Adipocyte (in vitro differentiated cells): ENCODE data around the gene TNS1.

Experiments used
- DNase-seq: peaks from one replicate; pipeline ENCODE4 v3.0.0-alpha.2; 2015; ENCODE audit warnings: low read depth
- H3K27me3 ChIP-seq: replicated peaks from 2 replicates; pipeline ENCODE4 v1.7.0; 2013; ENCODE audit warnings: mild to moderate bottlenecking, low read length, moderate library complexity; ENCODE audit not compliant: control insufficient read depth, insufficient read depth
- H3K36me3 ChIP-seq: 2 replicates; pipeline ENCODE4 v1.7.0; 2013; ENCODE audit warnings: low read length, mild to moderate bottlenecking, moderate library complexity; ENCODE audit not compliant: control insufficient read depth, insufficient read depth, severe bottlenecking
- H3K4me1 ChIP-seq: 2 replicates; pipeline ENCODE4 v1.7.0; 2013; ENCODE audit warnings: mild to moderate bottlenecking, low read length, moderate library complexity; ENCODE audit not compliant: control insufficient read depth, insufficient read depth
- H3K4me3 ChIP-seq: 2 replicates; pipeline ENCODE4 v1.7.0; 2013; ENCODE audit warnings: mild to moderate bottlenecking, low read length, moderate library complexity
- H3K9ac ChIP-seq: 2 replicates; pipeline ENCODE4 v1.7.0; 2013; ENCODE audit warnings: mild to moderate bottlenecking, low read length, moderate library complexity
- H3K9me3 ChIP-seq: 2 replicates; pipeline ENCODE4 v1.7.0; 2013; ENCODE audit warnings: mild to moderate bottlenecking, low read length, moderate library complexity; ENCODE audit not compliant: control insufficient read depth

The TNS1 gene

GRCh38 chr2:217900780-217901360 is 101.9 kb downstream of the TNS1 start:
- Histone ChIP-seq H3K27me3 (no peaks in the 10 kb centered on the region), H3K9me3 (no peaks in the 10 kb centered on the region), H3K36me3 (peaks cover 80% of the 10 kb centered on the region), H3K4me1 (peaks cover 74% of the 10 kb centered on the region), H3K9ac (peak overlapping the region; percentile 76), H3K4me3 (peak overlapping the region; percentile 57)
- no peak for DNase-seq

DNA sequence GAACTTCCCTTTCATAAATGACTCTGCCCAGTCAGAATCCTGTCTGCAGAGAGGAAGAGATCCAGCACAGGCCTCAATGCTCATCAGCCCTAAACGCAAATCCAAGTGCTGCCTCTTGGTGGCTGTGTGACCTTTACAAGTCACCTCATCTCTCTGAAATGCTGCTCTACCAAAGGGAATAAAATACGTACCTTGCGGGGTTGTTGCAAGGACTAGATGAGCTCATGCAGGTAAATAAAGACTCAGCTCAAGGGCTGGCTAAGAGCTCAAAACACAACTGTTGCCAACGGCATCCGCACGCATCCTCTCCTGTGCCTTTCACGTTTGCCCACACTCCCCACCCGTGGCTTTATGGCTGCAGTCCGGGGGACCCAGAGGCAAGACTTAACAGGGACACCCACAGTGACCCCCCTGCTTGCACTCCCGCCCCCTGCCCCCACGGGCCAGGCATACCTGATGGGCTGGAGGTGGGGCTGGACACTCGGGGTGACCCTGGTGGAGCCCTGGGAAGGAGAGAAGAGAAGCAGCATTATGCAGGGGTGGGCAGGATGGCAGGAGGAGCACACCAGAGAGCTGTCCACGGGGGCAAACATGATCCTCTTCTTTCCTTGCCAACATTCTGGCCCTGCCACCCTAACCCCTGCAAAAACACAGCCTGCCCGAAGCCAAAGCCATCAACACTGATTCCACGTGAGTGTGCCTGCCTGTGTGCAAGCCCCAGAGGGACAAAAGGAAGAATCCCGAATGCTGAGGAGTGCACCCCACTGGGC is 102.6 kb downstream of the TNS1 start:
- Histone ChIP-seq H3K4me1 (peaks cover 72% of the 10 kb centered on the region), H3K27me3 (no peaks in the 10 kb centered on the region), H3K9me3 (no peaks in the 10 kb centered on the region), H3K9ac (peak overlapping the region; percentile 76), H3K4me3 (no peak overlapping the region), H3K36me3 (peaks cover 80% of the 10 kb centered on the region)
- DNase-seq, result no peak

GRCh38 chr2:217899231-217900009 is 103.4 kb downstream of the TNS1 start:
- DNase-seq, result peak; percentile 87
- Histone ChIP-seq H3K9ac (peak overlapping the region; percentile 63), H3K4me3 (no peak overlapping the region), H3K36me3 (peaks cover 80% of the 10 kb centered on the region), H3K9me3 (no peaks in the 10 kb centered on the region), H3K27me3 (no peaks in the 10 kb centered on the region), H3K4me1 (peaks cover 64% of the 10 kb centered on the region)

- DNase-seq, result no peak
- peaks cover 83% of the 10 kb centered on the region for H3K36me3 ChIP-seq
- peaks cover 51% of the 10 kb centered on the region for H3K4me1 ChIP-seq
- H3K9ac ChIP-seq, result peak overlapping the region; percentile 63
- no peaks in the 10 kb centered on the region for H3K27me3 ChIP-seq
- no peaks in the 10 kb centered on the region for H3K9me3 ChIP-seq
- no peak overlapping the region for H3K4me3 ChIP-seq
Measured at GRCh38 chr2:217897816-217898806, 104.7 kb downstream of the TNS1 start.

DNA sequence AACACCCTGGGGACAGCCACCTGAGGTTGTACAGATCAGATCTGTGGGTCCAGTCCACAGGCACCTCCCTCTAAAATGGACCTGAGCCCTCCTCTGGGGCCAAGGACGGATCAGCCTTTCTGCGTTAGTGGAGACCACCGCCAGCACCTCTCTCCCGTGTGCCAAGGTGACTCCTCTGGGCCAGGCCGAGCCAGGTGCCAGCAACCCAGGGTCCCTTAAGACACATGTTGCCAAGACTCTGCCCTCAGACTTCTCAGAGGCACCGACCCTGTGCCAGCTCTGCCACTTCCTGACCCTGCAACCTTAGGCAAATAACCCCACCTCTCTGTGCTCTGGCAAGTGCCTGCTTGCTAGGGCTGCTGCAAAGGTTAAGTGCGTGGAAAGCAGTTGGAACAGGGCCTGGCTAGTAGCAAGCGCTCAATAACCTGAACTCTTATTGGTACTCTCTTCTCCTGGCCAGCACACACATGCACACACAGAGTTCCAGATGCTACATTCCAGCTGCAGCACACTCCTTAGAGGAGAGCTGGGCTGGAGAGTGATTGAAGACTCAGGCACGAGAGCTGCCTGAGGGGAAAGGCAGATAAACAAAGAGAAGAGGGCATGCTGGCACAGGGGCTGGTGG is 105.6 kb downstream of the TNS1 start:
- DNase-seq, result no peak

GRCh38 chr2:217895070-217895635 is 107.6 kb downstream of the TNS1 start:
- Histone ChIP-seq H3K9ac (no peak overlapping the region), H3K4me3 (no peak overlapping the region), H3K36me3 (peaks cover 93% of the 10 kb centered on the region), H3K9me3 (no peaks in the 10 kb centered on the region), H3K27me3 (no peaks in the 10 kb centered on the region), H3K4me1 (peaks cover 34% of the 10 kb centered on the region)
- no peak for DNase-seq

More for the DNA sequence above, 105.6 kb downstream of the TNS1 start:
- peaks cover 42% of the 10 kb centered on the region for H3K4me1 ChIP-seq
- peaks cover 89% of the 10 kb centered on the region for H3K36me3 ChIP-seq
- H3K9me3 ChIP-seq, result no peaks in the 10 kb centered on the region
- peak overlapping the region; percentile 0 for H3K9ac ChIP-seq
- H3K4me3 ChIP-seq, result no peak overlapping the region
- no peaks in the 10 kb centered on the region for H3K27me3 ChIP-seq

DNA sequence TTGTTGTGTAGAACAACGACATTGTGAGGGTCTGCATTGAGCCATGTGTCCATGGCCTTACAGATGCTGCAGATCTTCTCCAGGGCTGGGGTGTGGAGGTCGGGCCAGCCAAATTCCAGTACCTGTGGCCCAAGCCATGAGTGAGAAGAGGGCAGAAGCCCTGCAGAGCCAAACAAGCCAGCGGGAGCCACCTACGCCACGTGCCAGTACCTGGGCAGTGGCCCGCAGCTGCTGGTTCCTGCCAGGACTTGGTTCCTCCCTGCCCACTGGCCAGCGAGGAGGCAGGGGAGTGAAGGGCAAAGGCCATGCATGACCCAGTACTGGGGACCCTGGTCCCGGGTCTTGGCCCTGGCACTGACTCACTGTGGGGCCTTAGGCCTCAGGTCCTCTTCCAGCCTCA is 109.4 kb downstream of the TNS1 start:
- Histone ChIP-seq H3K4me1 (peaks cover 34% of the 10 kb centered on the region), H3K36me3 (peaks cover 99% of the 10 kb centered on the region), H3K9ac (no peak overlapping the region), H3K27me3 (no peaks in the 10 kb centered on the region), H3K4me3 (no peak overlapping the region), H3K9me3 (no peaks in the 10 kb centered on the region)
- DNase-seq, result no peak

DNA sequence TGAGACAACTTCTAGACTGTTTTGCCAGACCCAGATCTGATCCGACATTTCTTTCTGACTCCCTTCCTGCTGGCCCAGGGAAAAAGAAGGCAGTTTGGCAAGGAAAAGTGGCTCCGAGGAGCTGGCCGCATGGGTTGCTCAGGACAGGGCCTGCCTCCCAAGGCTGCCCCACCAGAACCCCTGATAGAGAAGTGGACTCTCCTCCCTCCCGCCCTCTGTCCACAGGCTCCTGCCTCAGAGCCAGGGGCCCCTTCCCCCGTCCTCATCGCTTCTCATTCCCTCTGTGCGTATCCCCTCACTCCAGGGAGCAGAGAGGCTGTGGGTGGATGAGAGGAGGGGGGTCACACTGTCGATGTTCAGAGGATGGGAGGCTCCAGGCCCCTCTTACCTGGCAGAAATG is 110.2 kb downstream of the TNS1 start:
- Histone ChIP-seq H3K4me3 (no peak overlapping the region), H3K27me3 (no peaks in the 10 kb centered on the region), H3K9ac (peak overlapping the region; percentile 31), H3K36me3 (peaks cover 100% of the 10 kb centered on the region), H3K4me1 (peaks cover 33% of the 10 kb centered on the region), H3K9me3 (no peaks in the 10 kb centered on the region)
- no peak for DNase-seq

DNA sequence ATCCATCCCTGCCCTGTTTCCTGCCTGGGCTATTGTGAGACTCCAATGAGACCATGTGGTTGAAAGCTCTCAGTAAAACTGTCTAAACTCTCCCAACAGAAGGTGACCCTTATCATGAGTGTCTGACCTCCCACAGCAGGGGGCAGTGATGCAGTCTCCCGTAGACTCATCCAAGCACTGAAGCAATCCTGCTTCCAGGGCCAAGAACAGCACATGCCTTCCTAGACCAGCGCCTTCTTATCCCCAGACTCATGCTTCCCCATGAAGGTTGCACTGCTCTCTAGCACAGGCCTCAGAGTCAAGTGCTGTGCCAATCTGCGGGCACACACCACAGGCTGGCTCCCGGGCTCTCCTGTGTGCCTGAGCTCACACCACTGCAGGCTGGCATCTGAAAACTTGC is 112.3 kb downstream of the TNS1 start:
- DNase-seq, result peak; percentile 50
- Histone ChIP-seq H3K27me3 (no peaks in the 10 kb centered on the region), H3K4me3 (no peak overlapping the region), H3K9me3 (no peaks in the 10 kb centered on the region), H3K9ac (peak overlapping the region; percentile 62), H3K36me3 (peaks cover 97% of the 10 kb centered on the region), H3K4me1 (peaks cover 38% of the 10 kb centered on the region)

- Histone ChIP-seq H3K27me3 (no peaks in the 10 kb centered on the region), H3K4me1 (peaks cover 40% of the 10 kb centered on the region), H3K4me3 (no peak overlapping the region), H3K9ac (peak overlapping the region; percentile 62), H3K36me3 (peaks cover 97% of the 10 kb centered on the region), H3K9me3 (no peaks in the 10 kb centered on the region)
- DNase-seq, result no peak
Measured at GRCh38 chr2:217889656-217890055, 113.1 kb downstream of the TNS1 start.
